ENCODE results near the gene WFDC8.

The WFDC8 gene

DNA sequence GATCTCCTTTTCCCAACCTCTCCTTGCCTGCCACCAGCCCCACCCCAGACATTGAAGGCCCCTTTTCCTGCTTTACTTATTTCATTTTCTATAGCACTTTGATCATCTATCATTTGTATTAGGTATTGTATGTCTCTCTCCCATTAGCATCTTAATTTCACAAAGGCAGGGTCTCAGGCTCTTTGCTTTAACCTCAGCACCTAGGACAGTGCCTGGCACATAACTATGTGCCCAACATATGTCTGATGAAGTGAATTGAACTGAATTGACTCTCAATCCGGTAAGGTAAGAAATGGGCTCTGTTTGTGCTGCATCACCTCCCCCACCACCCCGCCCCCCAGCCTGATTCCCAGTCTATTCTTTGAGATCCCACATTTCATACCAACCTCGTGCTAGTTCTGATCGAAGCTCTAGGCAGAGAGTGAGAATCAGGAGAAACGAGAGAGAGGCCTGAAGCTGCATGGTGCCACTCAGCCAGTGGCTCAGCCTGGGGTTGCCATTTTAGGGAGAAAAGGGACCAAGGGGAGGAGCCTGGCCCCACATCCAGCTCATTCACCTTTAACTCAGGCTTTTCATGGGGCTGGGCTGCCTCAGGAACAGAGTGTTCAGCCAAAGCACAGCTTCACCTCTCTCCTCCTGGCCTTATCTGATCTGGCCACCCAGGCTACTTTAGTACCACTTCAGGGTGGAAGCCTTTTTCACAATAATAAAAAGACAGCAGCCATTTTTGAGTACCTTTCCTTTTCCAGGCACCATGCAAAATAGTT, 63.8 kb downstream of the WFDC8 start, which contains the start of gene SPINT3:
Gene SPINT3, minus strand, starts transcription at position 476 of the 767 bp plus-strand sequence. Its CDS starts 14 bp downstream, at position 462.
- ChIA-PET POLR2A (no interaction called here), CTCF (no interaction called here)
- H3K4me1 ChIP-seq (ENCODE audit: control insufficient read depth, insufficient read depth, low read length): no peaks in the 10 kb centered on the region
- TF ChIP-seq, protein P1, sequence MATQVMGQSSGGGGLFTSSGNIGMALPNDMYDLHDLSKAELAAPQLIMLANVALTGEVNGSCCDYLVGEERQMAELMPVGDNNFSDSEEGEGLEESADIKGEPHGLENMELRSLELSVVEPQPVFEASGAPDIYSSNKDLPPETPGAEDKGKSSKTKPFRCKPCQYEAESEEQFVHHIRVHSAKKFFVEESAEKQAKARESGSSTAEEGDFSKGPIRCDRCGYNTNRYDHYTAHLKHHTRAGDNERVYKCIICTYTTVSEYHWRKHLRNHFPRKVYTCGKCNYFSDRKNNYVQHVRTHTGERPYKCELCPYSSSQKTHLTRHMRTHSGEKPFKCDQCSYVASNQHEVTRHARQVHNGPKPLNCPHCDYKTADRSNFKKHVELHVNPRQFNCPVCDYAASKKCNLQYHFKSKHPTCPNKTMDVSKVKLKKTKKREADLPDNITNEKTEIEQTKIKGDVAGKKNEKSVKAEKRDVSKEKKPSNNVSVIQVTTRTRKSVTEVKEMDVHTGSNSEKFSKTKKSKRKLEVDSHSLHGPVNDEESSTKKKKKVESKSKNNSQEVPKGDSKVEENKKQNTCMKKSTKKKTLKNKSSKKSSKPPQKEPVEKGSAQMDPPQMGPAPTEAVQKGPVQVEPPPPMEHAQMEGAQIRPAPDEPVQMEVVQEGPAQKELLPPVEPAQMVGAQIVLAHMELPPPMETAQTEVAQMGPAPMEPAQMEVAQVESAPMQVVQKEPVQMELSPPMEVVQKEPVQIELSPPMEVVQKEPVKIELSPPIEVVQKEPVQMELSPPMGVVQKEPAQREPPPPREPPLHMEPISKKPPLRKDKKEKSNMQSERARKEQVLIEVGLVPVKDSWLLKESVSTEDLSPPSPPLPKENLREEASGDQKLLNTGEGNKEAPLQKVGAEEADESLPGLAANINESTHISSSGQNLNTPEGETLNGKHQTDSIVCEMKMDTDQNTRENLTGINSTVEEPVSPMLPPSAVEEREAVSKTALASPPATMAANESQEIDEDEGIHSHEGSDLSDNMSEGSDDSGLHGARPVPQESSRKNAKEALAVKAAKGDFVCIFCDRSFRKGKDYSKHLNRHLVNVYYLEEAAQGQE (tag by site-specific recombination; IDR thresholded peaks at IDR 0.05): peak; percentile 89
- no peak for TF ChIP-seq ZNF354C (tag by site-specific recombination; IDR thresholded peaks at IDR 0.05; ENCODE audit: borderline replicate concordance, low read depth)
- H3K36me3 ChIP-seq (ENCODE audit: control insufficient read depth in 2 of 2, insufficient read depth in 1 of 2, low read length in 2 of 2): no peaks in the 10 kb centered on the region
- no peaks in the 10 kb centered on the region for H3K9me3 ChIP-seq (ENCODE audit: control insufficient read depth, insufficient read depth, low read depth, low read length)
- H3K4me3 ChIP-seq (ENCODE audit: low read depth, low read length): no peak within 1 kb of the TSS
- H3K27ac ChIP-seq (ENCODE audit: extremely low read depth, low read depth, low read length): no peak within 1 kb of the TSS

DNA sequence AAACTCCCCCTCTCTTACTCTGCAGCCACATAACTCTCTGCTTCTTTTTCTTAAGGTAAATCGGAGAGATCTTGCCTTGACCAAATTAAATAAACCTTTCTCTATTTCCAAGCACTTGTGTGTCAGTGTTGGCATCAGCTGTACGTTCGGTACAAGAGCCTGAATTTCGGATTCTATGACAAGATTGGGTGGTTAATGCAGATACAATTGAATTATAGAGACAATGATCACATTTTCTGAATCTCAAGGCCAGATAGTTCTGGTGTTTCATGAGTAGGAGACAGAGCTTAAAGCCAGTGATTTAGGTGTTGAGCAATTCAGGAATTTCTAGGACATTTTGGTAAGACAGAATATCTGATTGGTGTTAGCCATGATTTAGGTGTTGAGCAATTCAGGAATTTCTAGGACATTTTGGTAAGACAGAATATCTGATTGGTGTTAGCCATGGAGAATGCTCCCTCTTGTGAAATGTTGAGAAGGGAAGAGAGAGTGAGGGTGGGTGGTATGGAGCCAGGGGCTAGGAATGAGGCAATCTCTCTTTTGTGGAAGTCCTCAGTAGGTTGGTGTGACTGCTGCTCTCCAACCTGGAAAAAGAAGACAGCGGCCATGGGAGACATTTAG, 68.7 kb downstream of the WFDC8 start:
- CTCF ChIA-PET: no interaction called here
- Histone ChIP-seq H3K4me1 (ENCODE audit: control insufficient read depth, insufficient read depth, low read length) (no peaks in the 10 kb centered on the region), H3K4me3 (ENCODE audit: low read depth, low read length) (no peak overlapping the region), H3K27ac (ENCODE audit: extremely low read depth, low read depth, low read length) (no peak overlapping the region), H3K36me3 (ENCODE audit: control insufficient read depth in 2 of 2, insufficient read depth in 1 of 2, low read length in 2 of 2) (no peaks in the 10 kb centered on the region), H3K9me3 (ENCODE audit: control insufficient read depth, insufficient read depth, low read depth, low read length) (no peaks in the 10 kb centered on the region)
- POLR2A ChIA-PET: no interaction called here
- TF ChIP-seq ZBTB48 (tag by site-specific recombination; IDR thresholded peaks at IDR 0.05): no peak
- TF ChIP-seq, protein P2, sequence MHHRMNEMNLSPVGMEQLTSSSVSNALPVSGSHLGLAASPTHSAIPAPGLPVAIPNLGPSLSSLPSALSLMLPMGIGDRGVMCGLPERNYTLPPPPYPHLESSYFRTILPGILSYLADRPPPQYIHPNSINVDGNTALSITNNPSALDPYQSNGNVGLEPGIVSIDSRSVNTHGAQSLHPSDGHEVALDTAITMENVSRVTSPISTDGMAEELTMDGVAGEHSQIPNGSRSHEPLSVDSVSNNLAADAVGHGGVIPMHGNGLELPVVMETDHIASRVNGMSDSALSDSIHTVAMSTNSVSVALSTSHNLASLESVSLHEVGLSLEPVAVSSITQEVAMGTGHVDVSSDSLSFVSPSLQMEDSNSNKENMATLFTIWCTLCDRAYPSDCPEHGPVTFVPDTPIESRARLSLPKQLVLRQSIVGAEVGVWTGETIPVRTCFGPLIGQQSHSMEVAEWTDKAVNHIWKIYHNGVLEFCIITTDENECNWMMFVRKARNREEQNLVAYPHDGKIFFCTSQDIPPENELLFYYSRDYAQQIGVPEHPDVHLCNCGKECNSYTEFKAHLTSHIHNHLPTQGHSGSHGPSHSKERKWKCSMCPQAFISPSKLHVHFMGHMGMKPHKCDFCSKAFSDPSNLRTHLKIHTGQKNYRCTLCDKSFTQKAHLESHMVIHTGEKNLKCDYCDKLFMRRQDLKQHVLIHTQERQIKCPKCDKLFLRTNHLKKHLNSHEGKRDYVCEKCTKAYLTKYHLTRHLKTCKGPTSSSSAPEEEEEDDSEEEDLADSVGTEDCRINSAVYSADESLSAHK (tag by site-specific recombination; IDR thresholded peaks at IDR 0.05): no peak
- TF ChIP-seq, protein P3, sequence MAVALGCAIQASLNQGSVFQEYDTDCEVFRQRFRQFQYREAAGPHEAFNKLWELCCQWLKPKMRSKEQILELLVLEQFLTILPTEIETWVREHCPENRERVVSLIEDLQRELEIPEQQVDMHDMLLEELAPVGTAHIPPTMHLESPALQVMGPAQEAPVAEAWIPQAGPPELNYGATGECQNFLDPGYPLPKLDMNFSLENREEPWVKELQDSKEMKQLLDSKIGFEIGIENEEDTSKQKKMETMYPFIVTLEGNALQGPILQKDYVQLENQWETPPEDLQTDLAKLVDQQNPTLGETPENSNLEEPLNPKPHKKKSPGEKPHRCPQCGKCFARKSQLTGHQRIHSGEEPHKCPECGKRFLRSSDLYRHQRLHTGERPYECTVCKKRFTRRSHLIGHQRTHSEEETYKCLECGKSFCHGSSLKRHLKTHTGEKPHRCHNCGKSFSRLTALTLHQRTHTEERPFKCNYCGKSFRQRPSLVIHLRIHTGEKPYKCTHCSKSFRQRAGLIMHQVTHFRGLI (tag by site-specific recombination; IDR thresholded peaks at IDR 0.05): no peak
- TF ChIP-seq ZNF548 (tag by site-specific recombination; IDR thresholded peaks at IDR 0.05): no peak
- no peak for TF ChIP-seq ZBTB8A (tag by site-specific recombination; IDR thresholded peaks at IDR 0.05)
- no peak for TF ChIP-seq OSR2 (tag by site-specific recombination; IDR thresholded peaks at IDR 0.05)
- no peak for TF ChIP-seq ZNF37A (tag by site-specific recombination; IDR thresholded peaks at IDR 0.05)
- TF ChIP-seq, protein P4, sequence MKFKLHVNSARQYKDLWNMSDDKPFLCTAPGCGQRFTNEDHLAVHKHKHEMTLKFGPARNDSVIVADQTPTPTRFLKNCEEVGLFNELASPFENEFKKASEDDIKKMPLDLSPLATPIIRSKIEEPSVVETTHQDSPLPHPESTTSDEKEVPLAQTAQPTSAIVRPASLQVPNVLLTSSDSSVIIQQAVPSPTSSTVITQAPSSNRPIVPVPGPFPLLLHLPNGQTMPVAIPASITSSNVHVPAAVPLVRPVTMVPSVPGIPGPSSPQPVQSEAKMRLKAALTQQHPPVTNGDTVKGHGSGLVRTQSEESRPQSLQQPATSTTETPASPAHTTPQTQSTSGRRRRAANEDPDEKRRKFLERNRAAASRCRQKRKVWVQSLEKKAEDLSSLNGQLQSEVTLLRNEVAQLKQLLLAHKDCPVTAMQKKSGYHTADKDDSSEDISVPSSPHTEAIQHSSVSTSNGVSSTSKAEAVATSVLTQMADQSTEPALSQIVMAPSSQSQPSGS (tag by site-specific recombination; IDR thresholded peaks at IDR 0.05; ENCODE audit: low read depth): no peak

DNA sequence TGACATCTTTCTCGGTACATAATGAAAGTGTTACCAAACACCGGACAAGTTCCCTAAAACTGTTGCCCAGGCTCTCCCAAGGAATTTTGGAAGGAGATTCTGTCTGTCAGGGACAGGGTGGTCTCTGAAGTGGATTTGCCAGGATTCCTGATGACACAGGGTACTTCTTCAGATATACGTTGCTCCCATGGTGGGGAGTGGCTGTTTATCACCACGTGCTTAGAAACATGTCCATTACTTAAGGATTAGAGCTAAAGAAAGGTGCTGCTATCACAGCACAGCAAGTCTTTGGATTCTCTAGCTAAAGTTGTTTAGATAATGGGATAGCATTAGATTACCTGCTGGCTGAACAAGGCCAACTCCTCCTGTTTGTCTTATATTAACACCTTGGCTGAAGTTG, 70.0 kb downstream of the WFDC8 start:
- CTCF ChIA-PET: no interaction called here
- Histone ChIP-seq H3K9me3 (ENCODE audit: control insufficient read depth, insufficient read depth, low read depth, low read length) (no peaks in the 10 kb centered on the region), H3K4me3 (ENCODE audit: low read depth, low read length) (no peak overlapping the region), H3K36me3 (ENCODE audit: control insufficient read depth in 2 of 2, insufficient read depth in 1 of 2, low read length in 2 of 2) (no peaks in the 10 kb centered on the region), H3K4me1 (ENCODE audit: control insufficient read depth, insufficient read depth, low read length) (no peaks in the 10 kb centered on the region), H3K27ac (ENCODE audit: extremely low read depth, low read depth, low read length) (no peak overlapping the region)
- POLR2A ChIA-PET: no interaction called here
- TF ChIP-seq ZNF354C (tag by site-specific recombination; IDR thresholded peaks at IDR 0.05; ENCODE audit: borderline replicate concordance, low read depth) (no peak), ZNF433 (tag by site-specific recombination; IDR thresholded peaks at IDR 0.05; ENCODE audit: low read depth) (no peak)
